ENCODE data around the gene RAG2. TPM values are rescaled to one million over a fixed set of nuclear protein-coding genes. Genes with fewer than 3 reads are reported as not detected.

The RAG2 gene
- total and polyA plus RNA-seq, 5 experiments from 2014 or later, result not detected

GRCh38 chr11:36618363-36619047 is 20.5 kb upstream of the RAG2 start:
- peaks cover 0 to 7% (median 0%) of the 10 kb centered on the region in 9 donors for H3K9me3 Mint-ChIP-seq
- ATAC-seq (no peak), DNase-seq (no peak)
- peaks cover 0 to 10% (median 0%) of the 10 kb centered on the region in 4 donors for H3K4me1 Mint-ChIP-seq
- no peak overlapping the region for H3K4me3 Mint-ChIP-seq
- H3K27me3 Mint-ChIP-seq, result peaks cover 5 to 21% (median 8%) of the 10 kb centered on the region in 5 donors
- POLR2A ChIA-PET, result no interaction called here
- H3K36me3 Mint-ChIP-seq, result no peaks in the 10 kb centered on the region
- no peak overlapping the region for H3K27ac Mint-ChIP-seq

GRCh38 chr11:36617543-36618362 is 19.7 kb upstream of the RAG2 start:
- Mint-ChIP-seq H3K27me3 (peaks cover 5 to 23% (median 8%) of the 10 kb centered on the region in 5 donors), H3K4me3 (no peak overlapping the region), H3K4me1 (peaks cover 0 to 10% (median 0%) of the 10 kb centered on the region in 4 donors), H3K36me3 (no peaks in the 10 kb centered on the region), H3K9me3 (peaks cover 0 to 7% (median 0%) of the 10 kb centered on the region in 9 donors), H3K27ac (no peak overlapping the region)
- DNase-seq, result no peak
- POLR2A ChIA-PET, result no interaction called here
- ATAC-seq, result no peak

- no peak overlapping the region for H3K27ac Mint-ChIP-seq
- no peak overlapping the region for H3K4me3 Mint-ChIP-seq
- peaks cover 0 to 10% (median 0%) of the 10 kb centered on the region in 4 donors for H3K4me1 Mint-ChIP-seq
- peaks cover 5 to 27% (median 10%) of the 10 kb centered on the region in 5 donors for H3K27me3 Mint-ChIP-seq
- peaks cover 0 to 7% (median 0%) of the 10 kb centered on the region in 9 donors for H3K9me3 Mint-ChIP-seq
- no peak for ATAC-seq
- no peak for DNase-seq
- H3K36me3 Mint-ChIP-seq, result no peaks in the 10 kb centered on the region
- POLR2A ChIA-PET, result no interaction called here
Observed at GRCh38 chr11:36615826-36616225, 17.8 kb upstream of the RAG2 start.

GRCh38 chr11:36609383-36609782 is 11.3 kb upstream of the RAG2 start:
- Mint-ChIP-seq H3K27me3 (peaks cover 2 to 17% (median 10%) of the 10 kb centered on the region in 5 donors), H3K27ac (no peak overlapping the region), H3K9me3 (peaks cover 0 to 2% (median 0%) of the 10 kb centered on the region in 9 donors), H3K4me1 (no peaks in the 10 kb centered on the region), H3K36me3 (no peaks in the 10 kb centered on the region), H3K4me3 (no peak overlapping the region)
- DNase-seq (no peak), ATAC-seq (no peak)
- POLR2A ChIA-PET, result no interaction called here

GRCh38 chr11:36608491-36609199 is 10.6 kb upstream of the RAG2 start:
- Mint-ChIP-seq H3K27ac (no peak overlapping the region), H3K4me3 (no peak overlapping the region), H3K27me3 (peaks cover 3 to 18% (median 16%) of the 10 kb centered on the region in 5 donors), H3K4me1 (no peaks in the 10 kb centered on the region), H3K9me3 (no peaks in the 10 kb centered on the region), H3K36me3 (no peaks in the 10 kb centered on the region)
- DNase-seq, result no peak
- POLR2A ChIA-PET, result no interaction called here
- ATAC-seq, result no peak

- ATAC-seq (no peak), DNase-seq (no peak)
- POLR2A ChIA-PET, result no interaction called here
- no peak overlapping the region for H3K4me3 Mint-ChIP-seq
- no peaks in the 10 kb centered on the region for H3K36me3 Mint-ChIP-seq
- no peak overlapping the region for H3K27ac Mint-ChIP-seq
- no peaks in the 10 kb centered on the region for H3K9me3 Mint-ChIP-seq
- no peaks in the 10 kb centered on the region for H3K4me1 Mint-ChIP-seq
- H3K27me3 Mint-ChIP-seq, result peaks cover 13 to 29% (median 21%) of the 10 kb centered on the region in 5 donors
Observed at GRCh38 chr11:36605221-36606216, 7.5 kb upstream of the RAG2 start.

GRCh38 chr11:36602135-36602534 is 4.1 kb upstream of the RAG2 start:
- Mint-ChIP-seq H3K27ac (no peak overlapping the region), H3K4me1 (no peaks in the 10 kb centered on the region), H3K36me3 (no peaks in the 10 kb centered on the region), H3K4me3 (no peak overlapping the region), H3K9me3 (no peaks in the 10 kb centered on the region), H3K27me3 (peaks cover 14 to 27% (median 20%) of the 10 kb centered on the region in 5 donors)
- POLR2A ChIA-PET, result no interaction called here
- ATAC-seq (no peak), DNase-seq (no peak)

- H3K9me3 Mint-ChIP-seq, result no peaks in the 10 kb centered on the region
Observed at GRCh38 chr11:36601155-36601554, 3.1 kb upstream of the RAG2 start.

GRCh38 chr11:36600180-36600579 is 2.1 kb upstream of the RAG2 start:
- H3K4me3 Mint-ChIP-seq, result no peak overlapping the region
- POLR2A ChIA-PET, result no interaction called here
- peaks cover 19 to 32% (median 27%) of the 10 kb centered on the region in 5 donors for H3K27me3 Mint-ChIP-seq
- H3K27ac Mint-ChIP-seq, result no peak overlapping the region
- peaks cover 0 to 2% (median 0%) of the 10 kb centered on the region in 4 donors for H3K4me1 Mint-ChIP-seq
- H3K36me3 Mint-ChIP-seq, result no peaks in the 10 kb centered on the region
- no peaks in the 10 kb centered on the region for H3K9me3 Mint-ChIP-seq
- no peak for DNase-seq
- ATAC-seq, result no peak

More at GRCh38 chr11:36601155-36601554, 3.1 kb upstream of the RAG2 start:
- no peaks in the 10 kb centered on the region for H3K4me1 Mint-ChIP-seq
- POLR2A ChIA-PET, result no interaction called here
- DNase-seq, result no peak
- ATAC-seq, result no peak
- H3K27ac Mint-ChIP-seq, result no peak overlapping the region
- H3K36me3 Mint-ChIP-seq, result no peaks in the 10 kb centered on the region
- H3K4me3 Mint-ChIP-seq, result no peak overlapping the region
- peaks cover 14 to 27% (median 20%) of the 10 kb centered on the region in 5 donors for H3K27me3 Mint-ChIP-seq

GRCh38 chr11:36596880-36597279 is 1.2 kb downstream of the RAG2 start:
- Mint-ChIP-seq H3K36me3 (no peaks in the 10 kb centered on the region), H3K9me3 (no peaks in the 10 kb centered on the region), H3K27ac (no peak overlapping the region), H3K27me3 (peaks cover 19 to 48% (median 35%) of the 10 kb centered on the region in 5 donors), H3K4me3 (no peak overlapping the region), H3K4me1 (peaks cover 4 to 12% (median 8%) of the 10 kb centered on the region in 4 donors)
- POLR2A ChIA-PET, result no interaction called here
- ATAC-seq (no peak), DNase-seq (no peak)

- H3K27ac Mint-ChIP-seq, result peak within 1 kb of the TSS in 4 of 10 donors; percentile 50 to 90 (median 82)
Observed at GRCh38 chr11:36594316-36594989, 3.6 kb downstream of the RAG2 start, which contains the start of gene IFTAP. IFTAP (plus strand) TSS chr11:36594502; CDS start chr11:36610104, 15,602 bp downstream.

More at GRCh38 chr11:36594316-36594989, 3.6 kb downstream of the RAG2 start, which contains the start of gene IFTAP:
- POLR2A ChIA-PET, result no interaction called here
- Mint-ChIP-seq H3K9me3 (no peaks in the 10 kb centered on the region), H3K36me3 (no peaks in the 10 kb centered on the region), H3K4me1 (peaks cover 4 to 12% (median 8%) of the 10 kb centered on the region in 4 donors), H3K4me3 (peak within 1 kb of the TSS; percentile 85 to 96 (median 92)), H3K27me3 (peaks cover 19 to 46% (median 28%) of the 10 kb centered on the region in 5 donors)
- peak; percentile 38 to 68 for ATAC-seq
- DNase-seq, result peak in 4 of 10 donors; percentile 4 to 33 (median 26)
